Heart left ventricle (tissue), 16 donors: Measurements from ENCODE around the gene STIMATE. TPM values are rescaled to one million over a fixed set of nuclear protein-coding genes. Genes with fewer than 3 reads are reported as not detected.

Experiments used
- ATAC-seq, 4 donors: fragments of 200-7000 bp; cut with Tn5 transposase; one replicate each; pipeline ENCODE4 v1.9.1; 2020 to 2022; ENCODE audit warnings: moderate library complexity in 4 of 4, mild to moderate bottlenecking in 3 of 4, moderate number of reproducible peaks in 1 of 4
- DNase-seq, 5 donors: peaks; one replicate each; pipeline ENCODE4 v3.0.0-alpha.2; 2020
- H3K27ac ChIP-seq, 12 donors: fragments of 200-600 bp; sonication (generic) in 4 of 12; one replicate each; pipeline versions ENCODE4 v1.5.0 to v1.8.0; 2016 to 2022; ENCODE audit warnings: mild to moderate bottlenecking in 2 of 12
- H3K27me3 ChIP-seq, 9 donors: fragments of 200-600 bp; sonication (generic) in 2 of 9; one replicate each; pipeline versions ENCODE4 v1.5.1 to v1.8.0; 2016 to 2022; ENCODE audit warnings: mild to moderate bottlenecking in 3 of 9
- H3K36me3 ChIP-seq, 9 donors: fragments of 200-600 bp; sonication (generic) in 2 of 9; one replicate each; pipeline versions ENCODE4 v1.5.0 to v1.8.0; 2018 to 2022; ENCODE audit warnings: mild to moderate bottlenecking in 2 of 9
- H3K4me1 ChIP-seq, 12 donors: fragments of 200-600 bp; sonication (generic) in 4 of 12; one replicate each; pipeline versions ENCODE4 v1.5.0 to v1.8.0; 2016 to 2022; ENCODE audit warnings: mild to moderate bottlenecking in 3 of 12
- H3K4me3 ChIP-seq, 12 donors: fragments of 200-600 bp; sonication (generic) in 4 of 12; one replicate each; pipeline versions ENCODE4 v1.5.0 to v1.8.0; 2017 to 2022; ENCODE audit warnings: mild to moderate bottlenecking in 9 of 12, moderate library complexity in 4 of 12
- H3K9me3 ChIP-seq, 12 donors: fragments of 200-600 bp; sonication (generic) in 4 of 12; one replicate each; pipeline versions ENCODE4 v1.5.0 to v1.8.0; 2016 to 2022; ENCODE audit warnings: mild to moderate bottlenecking in 1 of 12
- CTCF ChIP-seq, 12 donors: fragments of 200-600 bp; sonication (generic) in 4 of 12; IDR thresholded peaks; one replicate each; pipeline versions ENCODE4 v1.5.0 to v1.8.0; 2018 to 2022; ENCODE audit warnings: antibody characterized with exemption in 12 of 12, mild to moderate bottlenecking in 5 of 12
- POLR2A ChIP-seq, 2 donors: fragments of 450-650 bp; IDR thresholded peaks; one replicate each; pipeline ENCODE4 v1.6.1; 2017; ENCODE audit warnings: antibody characterized with exemption in 2 of 2, mild to moderate bottlenecking in 2 of 2, moderate library complexity in 2 of 2
- WGBS, 4 donors: extraction: QIAGEN DNeasy Blood & Tissue Kit in 2 of 4; methylation state at CpG; one replicate each; pipeline versions ENCODE4 v1.1.5 to v1.1.7; 2013 to 2018; 5-methylcytosine and 5-hydroxymethylcytosine counted together
- intact Hi-C, 10 donors: fragments of 100-400 bp; cut with DNase I; formaldehyde crosslinking; loops; one replicate each; pipeline versions ENCODE4 v1.11.1 to v1.14.2; 2022
- long read RNA-seq, 3 donors: library from polyadenylated mRNA; unstranded; transcript quantifications; one replicate each; pipeline ENCODE4 v2.0.0, GENCODE V29; 2020 to 2021
- polyA plus RNA-seq, 2 donors: library from polyadenylated mRNA; stranded (reverse); fragments of 200-250 nt; gene quantifications; one replicate each; pipeline ENCODE4 v1.2.3, GENCODE V29; 2013
- total RNA-seq, 9 donors: library from RNA; depleted of rRNA in 2 of 9; stranded (reverse); fragments of >200 nt in 2 of 9; fragmentation: NEBNext Ultra II Directional in 3 of 9; extraction: Animal tissue kit (Norgen Biotek cat#: 25700) in 3 of 9; gene quantifications; one replicate each; pipeline versions ENCODE4 v1.1.0 to v1.2.4, GENCODE V29; 2016 to 2023
- donor health status: ischemic (EF 13 %, LVEDD 7.1; RV severe dilation, severe dysfunction).
- donor health status: healthy with polysubstance abuse.
- donor health status: DM: no; HTN: yes; CAD: no.
- donor health status: DM: no; HTN: no; CAD: no.
- donor health status: ischemic (EF 25% LVEDD 6.9; RV normal size, moderate dysfunction).
- donor health status: ischemic (EF 25% LVEDD 5.7; RV mildly dilated, moderate dysfunction).
- donor health status: healthy.
- donor health status: DM: yes; HTN: yes; CAD: no.
- donor health status: ischemic (EF 35%, LVEDD 5.7; RV mildly dilated, moderate dysfunction).
- donor health status: nonischemic (EF 11% LVEDD 7.7; RV severe dilation, severe dysfunction).
- donor health status: DM: yes; HTN: yes; CAD: no.
- donor health status: PGD.
- donor health status: ischemic (EF 29% LVEDD 5.4; RV normal size, mild dysfunction).
- donor health status: nonischemic (EF 23%, LVEDD 6.1; RV moderate dilation, normal function).

STIMATE gene
- total RNA-seq = 10 to 100 TPM in 4 of 9 donors, 1 to 10 TPM in 5; 4.4 to 17.1 (median 10.0) TPM
- 1 to 10 TPM; 3.4 to 4.5 TPM for polyA plus RNA-seq
- long read RNA-seq, donor 1, full-length matches to known transcripts = 12 of 21 reads
- long read RNA-seq, donor 1, partial matches to known transcripts = 1 of 21 reads
- long read RNA-seq, donor 1, other reads (novel, unspliced or antisense) = 8 of 21 reads
- long read RNA-seq, donor 2, partial matches to known transcripts = 0 of 7 reads
- long read RNA-seq, donor 2, other reads (novel, unspliced or antisense) = 7 of 7 reads
- long read RNA-seq, donor 3, full-length matches to known transcripts = 7 of 8 reads
- long read RNA-seq, donor 3, partial matches to known transcripts = 0 of 8 reads
- long read RNA-seq, donor 3, other reads (novel, unspliced or antisense) = 1 of 8 reads

GRCh38 chr3:52897130-52898122 is at the start of gene STIMATE:
TSS of gene STIMATE (minus strand) at chr3:52897548. CDS start at chr3:52897450, 98 bp downstream.
- TF ChIP-seq POLR2A (IDR thresholded peaks at IDR 0.05) (peak in 1 of 2 donors; percentile 83), CTCF (IDR thresholded peaks at IDR 0.05) (no peak)
- Histone ChIP-seq H3K4me3 (peak within 1 kb of the TSS; percentile 78 to 97 (median 84)), H3K27me3 (no peaks in the 10 kb centered on the region), H3K9me3 (no peaks in the 10 kb centered on the region), H3K4me1 (peaks cover 2 to 51% (median 38%) of the 10 kb centered on the region in 12 donors), H3K27ac (peak within 1 kb of the TSS in 11 of 12 donors; percentile 43 to 85 (median 68)), H3K36me3 (peaks cover 0 to 17% (median 0%) of the 10 kb centered on the region in 9 donors)
- 0 to 4% (median 1%) methylated on average over 4 to 85 of the region's 85 CpGs for WGBS, 4 donors
- intact Hi-C loops = loop anchor here in 3 of 10 donors (5.0 to 10.0 kb wide), 4 partner anchors 50 to 145 kb away; partner anchors contain the start of genes ITIH1 (in 1 of the 3) and NEK4 (in 1 of the 3)
- peak; percentile 90 to 95 (median 92) for DNase-seq
- ATAC-seq = peak; percentile 88 to 99 (median 99)

DNA sequence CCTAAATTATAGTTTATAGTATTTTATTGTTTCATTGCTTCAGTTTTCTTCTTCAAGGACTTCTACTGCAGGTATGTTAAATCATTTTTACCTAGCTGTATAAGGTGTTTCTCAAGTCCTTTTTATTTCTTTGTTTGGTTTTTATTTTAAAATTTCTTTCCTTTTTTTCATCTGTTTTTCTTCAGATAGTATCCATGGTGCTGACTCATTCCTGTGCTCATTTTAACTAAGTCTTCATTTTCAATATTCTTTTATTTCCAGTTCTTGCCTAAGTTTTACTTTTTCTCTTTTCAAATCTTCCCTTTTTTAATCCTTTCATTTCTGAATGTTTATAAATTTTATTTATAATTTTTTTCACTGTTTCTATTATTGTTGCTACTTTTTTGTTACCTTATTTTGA is 42.3 kb upstream of the STIMATE start:
- TF ChIP-seq CTCF (IDR thresholded peaks at IDR 0.05) (no peak), POLR2A (IDR thresholded peaks at IDR 0.05) (no peak)
- no peaks in the 10 kb centered on the region for H3K27me3 ChIP-seq
- intact Hi-C loops = loop anchor here in 8 of 10 donors (5.0 to 10.0 kb wide), 7 partner anchors 85 to 197 kb away; partner anchors contain the start of genes ITIH1 (in 2 of the 8), NEK4 (in 2 of the 8) and SFMBT1 (in 1 of the 8)

GRCh38 chr3:52934630-52935530 is 37.5 kb upstream of the STIMATE start:
- intact Hi-C loops = loop anchor here in 8 of 10 donors (5.0 to 10.0 kb wide), 9 partner anchors 80 to 193 kb away; partner anchors contain the start of genes ITIH1 (in 2 of the 8), NEK4 (in 2 of the 8) and SFMBT1 (in 1 of the 8)
- WGBS, 4 donors = 17 to 22% (median 21%) methylated on average over 8 of the region's 8 CpGs
- Histone ChIP-seq H3K27ac (no peak overlapping the region), H3K9me3 (no peaks in the 10 kb centered on the region), H3K4me3 (no peak overlapping the region), H3K4me1 (peaks cover 0 to 5% (median 0%) of the 10 kb centered on the region in 12 donors), H3K27me3 (no peaks in the 10 kb centered on the region), H3K36me3 (peaks cover 0 to 41% (median under 1%) of the 10 kb centered on the region in 9 donors)
- ATAC-seq = peak in 3 of 4 donors; percentile 65 to 85 (median 82)
- DNase-seq = peak in 3 of 5 donors; percentile 27 to 34 (median 32)
- TF ChIP-seq CTCF (IDR thresholded peaks at IDR 0.05) = peak; percentile 59 to 84 (median 70)
- TF ChIP-seq POLR2A (IDR thresholded peaks at IDR 0.05) = no peak

More for the DNA sequence above, 42.3 kb upstream of the STIMATE start:
- ATAC-seq = no peak
- H3K4me1 ChIP-seq = peaks cover 0 to 3% (median 0%) of the 10 kb centered on the region in 12 donors
- no peak for DNase-seq
- H3K27ac ChIP-seq = no peak overlapping the region
- H3K9me3 ChIP-seq = no peaks in the 10 kb centered on the region
- no peak overlapping the region for H3K4me3 ChIP-seq
- peaks cover 0 to 22% (median 5%) of the 10 kb centered on the region in 9 donors for H3K36me3 ChIP-seq
